HEK293 (cell line): ENCODE results near the gene ARHGEF28.

ENCODE experiments used
- KLF17 ChIP-seq: fragments of 450-650 bp; formaldehyde crosslinking; IDR thresholded peaks from 2 replicates; pipeline ENCODE4 v1.5.1; 2016; ENCODE audit warnings: missing biosample characterization, missing genetic modification characterization
- KLF9 ChIP-seq: fragments of 450-650 bp; formaldehyde crosslinking; IDR thresholded peaks from 2 replicates; pipeline ENCODE4 v1.5.1; 2016; ENCODE audit warnings: missing biosample characterization, missing genetic modification characterization, low read depth
- RBAK ChIP-seq: fragments of 450-650 bp; formaldehyde crosslinking; IDR thresholded peaks from 2 replicates; pipeline ENCODE4 v1.5.1; 2016; ENCODE audit warnings: missing biosample characterization, missing genetic modification characterization
- SCRT2 ChIP-seq: fragments of 450-650 bp; formaldehyde crosslinking; IDR thresholded peaks from 2 replicates; pipeline ENCODE4 v1.5.1; 2016; ENCODE audit warnings: missing biosample characterization, missing genetic modification characterization
- SP7 ChIP-seq: fragments of 450-650 bp; formaldehyde crosslinking; IDR thresholded peaks from 2 replicates; pipeline ENCODE4 v1.5.1; 2016; ENCODE audit warnings: missing biosample characterization, missing genetic modification characterization
- ZNF121 ChIP-seq: fragments of 450-650 bp; formaldehyde crosslinking; IDR thresholded peaks from 2 replicates; pipeline ENCODE4 v1.5.1; 2016; ENCODE audit warnings: missing biosample characterization, missing genetic modification characterization
- ZNF146 ChIP-seq: fragments of 450-650 bp; formaldehyde crosslinking; IDR thresholded peaks from 2 replicates; pipeline ENCODE4 v1.5.1; 2016; ENCODE audit warnings: missing biosample characterization, missing genetic modification characterization
- ZNF148 ChIP-seq: fragments of 450-650 bp; formaldehyde crosslinking; IDR thresholded peaks from 2 replicates; pipeline ENCODE4 v1.5.0; 2017; ENCODE audit warnings: missing biosample characterization, missing genetic modification characterization, borderline replicate concordance
- ZNF16 ChIP-seq: fragments of 450-650 bp; formaldehyde crosslinking; IDR thresholded peaks from 2 replicates; pipeline ENCODE4 v1.5.1; 2016; ENCODE audit warnings: low read depth, missing biosample characterization, missing genetic modification characterization
- ZNF18 ChIP-seq: fragments of 450-650 bp; formaldehyde crosslinking; IDR thresholded peaks from 2 replicates; pipeline ENCODE4 v1.5.1; 2016; ENCODE audit warnings: missing biosample characterization, missing genetic modification characterization
- ZNF2 ChIP-seq: fragments of 450-650 bp; formaldehyde crosslinking; IDR thresholded peaks from 2 replicates; pipeline ENCODE4 v1.5.1; 2016; ENCODE audit warnings: missing biosample characterization, missing genetic modification characterization
- ZNF280D ChIP-seq: fragments of 450-650 bp; formaldehyde crosslinking; IDR thresholded peaks from 2 replicates; pipeline ENCODE4 v1.5.1; 2016; ENCODE audit warnings: missing biosample characterization, missing genetic modification characterization
- ZNF394 ChIP-seq: fragments of 450-650 bp; formaldehyde crosslinking; IDR thresholded peaks from 2 replicates; pipeline ENCODE4 v1.5.1; 2016; ENCODE audit warnings: missing biosample characterization, missing genetic modification characterization, mild to moderate bottlenecking, moderate library complexity, borderline replicate concordance
- ZNF398 ChIP-seq: fragments of 450-650 bp; formaldehyde crosslinking; IDR thresholded peaks from 2 replicates; pipeline ENCODE4 v1.5.1; 2017; ENCODE audit warnings: missing biosample characterization, missing genetic modification characterization
- ZNF423 ChIP-seq: fragments of 450-650 bp; formaldehyde crosslinking; IDR thresholded peaks from 2 replicates; pipeline ENCODE4 v1.5.1; 2016; ENCODE audit warnings: missing biosample characterization, missing genetic modification characterization
- ZNF449 ChIP-seq: fragments of 450-650 bp; formaldehyde crosslinking; IDR thresholded peaks from 2 replicates; pipeline ENCODE4 v1.5.1; 2017; ENCODE audit warnings: missing biosample characterization, mild to moderate bottlenecking, missing genetic modification characterization, moderate library complexity
- ZNF585B ChIP-seq: fragments of 450-650 bp; formaldehyde crosslinking; IDR thresholded peaks from 2 replicates; pipeline ENCODE4 v1.5.1; 2016; ENCODE audit warnings: missing biosample characterization, missing genetic modification characterization
- ZNF623 ChIP-seq: fragments of 450-650 bp; formaldehyde crosslinking; IDR thresholded peaks from 2 replicates; pipeline ENCODE4 v1.5.1; 2016; ENCODE audit warnings: missing biosample characterization, missing genetic modification characterization
- ZNF639 ChIP-seq: fragments of 450-650 bp; formaldehyde crosslinking; IDR thresholded peaks from 2 replicates; pipeline ENCODE4 v1.5.1; 2016; ENCODE audit warnings: missing biosample characterization, missing genetic modification characterization
- ZNF843 ChIP-seq: fragments of 450-650 bp; formaldehyde crosslinking; IDR thresholded peaks from 2 replicates; pipeline ENCODE4 v1.5.1; 2016; ENCODE audit warnings: missing biosample characterization, missing genetic modification characterization
- ZXDB ChIP-seq: fragments of 450-650 bp; formaldehyde crosslinking; IDR thresholded peaks from 2 replicates; pipeline ENCODE4 v1.5.1; 2016; ENCODE audit warnings: missing biosample characterization, missing genetic modification characterization

The ARHGEF28 gene

GRCh38 chr5:73591698-73592501 lies 34.1 kb upstream of the ARHGEF28 start (continued):
- peak; percentile 43; the same call in 1 of the 2 replicates for TF ChIP-seq ZNF280D (tag by site-specific recombination)
- peak; percentile 50; the same call in 1 of the 2 replicates for TF ChIP-seq KLF17 (tag by site-specific recombination)
- 0 out of 2 replicates have a peak, but pooled peaks have one; percentile 8 for TF ChIP-seq ZNF623 (tag by site-specific recombination)
- TF ChIP-seq ZNF121 (tag by site-specific recombination): no peak
- peak; percentile 40; the same call in 1 of the 2 replicates for TF ChIP-seq ZNF394
- TF ChIP-seq RBAK (tag by site-specific recombination): 0 out of 2 replicates have a peak, but pooled peaks have one; percentile 46
- 0 out of 2 replicates have a peak, but pooled peaks have one; percentile 21 for TF ChIP-seq ZNF2 (tag by site-specific recombination)
- 0 out of 2 replicates have a peak, but pooled peaks have one; percentile 35 for TF ChIP-seq ZNF18
- TF ChIP-seq ZNF146 (tag by site-specific recombination): peak; percentile 100
- 0 out of 2 replicates have a peak, but pooled peaks have one; percentile 22 for TF ChIP-seq ZNF398 (tag by site-specific recombination)
- no peak for TF ChIP-seq ZNF449 (tag by site-specific recombination)
- peak; percentile 34; the same call in 1 of the 2 replicates for TF ChIP-seq ZNF843 (tag by site-specific recombination)
- TF ChIP-seq ZNF148: no peak
- TF ChIP-seq ZNF585B: no peak
- TF ChIP-seq KLF9: peak; percentile 47
- TF ChIP-seq SP7 (tag by site-specific recombination): peak; percentile 95
- peak; percentile 84 for TF ChIP-seq SCRT2
- TF ChIP-seq ZXDB (tag by site-specific recombination): 0 out of 2 replicates have a peak, but pooled peaks have one; percentile 40
- peak; percentile 90 for TF ChIP-seq ZNF639 (tag by site-specific recombination)
- TF ChIP-seq ZNF16 (tag by site-specific recombination): no peak
- TF ChIP-seq ZNF423: 0 out of 2 replicates have a peak, but pooled peaks have one; percentile 12
